Right lobe of liver (tissue), 4 donors: ENCODE measurements around the gene MAP3K20.

ENCODE experiments used
- POLR2A ChIP-seq: fragments of 450-650 bp; IDR thresholded peaks from one replicate; pipeline ENCODE4 v1.6.1; 2017; ENCODE audit warnings: antibody characterized with exemption, mild to moderate bottlenecking
- TF ChIP-seq, protein P1 (sequence below), 4 donors: fragments of 200-600 bp in 3 of 4; fragments of 450-650 bp in 1 of 4; IDR thresholded peaks; one replicate each; pipeline versions ENCODE4 v1.5.1 to v1.8.0; 2016 to 2022; ENCODE audit warnings: antibody characterized with exemption in 4 of 4, mild to moderate bottlenecking in 2 of 4
- donor health status: DM: no; HTN: no; CAD: no.
- donor health status: DM: no; HTN: no; CAD: no.
- donor health status: DM: no; HTN: yes; CAD: no.

DNA sequence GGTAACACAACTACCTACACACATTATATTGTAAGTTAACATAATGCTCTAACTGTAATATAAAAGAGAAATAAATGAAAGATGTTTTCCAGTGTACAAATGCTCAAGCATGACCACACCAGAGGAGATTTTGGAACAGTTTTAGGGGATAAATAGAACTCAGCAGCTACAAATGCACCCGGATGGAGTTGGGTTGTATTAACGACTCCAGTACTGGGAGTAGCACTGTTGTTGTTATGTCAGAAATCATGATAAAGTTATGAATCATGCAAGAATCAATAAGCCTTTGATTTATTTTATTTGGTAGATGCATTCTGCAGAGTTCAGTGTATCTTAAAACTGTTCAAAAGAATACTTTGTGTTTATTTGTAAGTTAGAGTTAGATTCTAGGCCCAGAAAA, 126.9 kb downstream of the MAP3K20 start:
- TF ChIP-seq, protein P1, sequence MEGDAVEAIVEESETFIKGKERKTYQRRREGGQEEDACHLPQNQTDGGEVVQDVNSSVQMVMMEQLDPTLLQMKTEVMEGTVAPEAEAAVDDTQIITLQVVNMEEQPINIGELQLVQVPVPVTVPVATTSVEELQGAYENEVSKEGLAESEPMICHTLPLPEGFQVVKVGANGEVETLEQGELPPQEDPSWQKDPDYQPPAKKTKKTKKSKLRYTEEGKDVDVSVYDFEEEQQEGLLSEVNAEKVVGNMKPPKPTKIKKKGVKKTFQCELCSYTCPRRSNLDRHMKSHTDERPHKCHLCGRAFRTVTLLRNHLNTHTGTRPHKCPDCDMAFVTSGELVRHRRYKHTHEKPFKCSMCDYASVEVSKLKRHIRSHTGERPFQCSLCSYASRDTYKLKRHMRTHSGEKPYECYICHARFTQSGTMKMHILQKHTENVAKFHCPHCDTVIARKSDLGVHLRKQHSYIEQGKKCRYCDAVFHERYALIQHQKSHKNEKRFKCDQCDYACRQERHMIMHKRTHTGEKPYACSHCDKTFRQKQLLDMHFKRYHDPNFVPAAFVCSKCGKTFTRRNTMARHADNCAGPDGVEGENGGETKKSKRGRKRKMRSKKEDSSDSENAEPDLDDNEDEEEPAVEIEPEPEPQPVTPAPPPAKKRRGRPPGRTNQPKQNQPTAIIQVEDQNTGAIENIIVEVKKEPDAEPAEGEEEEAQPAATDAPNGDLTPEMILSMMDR (IDR thresholded peaks at IDR 0.05): no peak
- TF ChIP-seq POLR2A: no peak
